GM12875 (cell line): Measurements from ENCODE around the gene LDLRAD3.
A peak's percentile ranks its signal among the peaks of the same experiment; 100 is the strongest.
"Not testable (repeated sequence)": the region's sequence is repeated elsewhere in the genome, so short reads cannot be mapped to it uniquely, and the experiment has no call there.

ENCODE experiments used
- H3K4me3 ChIP-seq: one replicate; pipeline ENCODE4 v1.5.1; 2011; ENCODE audit warnings: low read depth, low read length, control low read depth
- CTCF ChIP-seq: IDR thresholded peaks from 2 replicates; pipeline ENCODE4 v1.5.1; 2011; ENCODE audit warnings: low read depth, mild to moderate bottlenecking, control low read depth, inconsistent platforms, low read length, moderate library complexity, borderline replicate concordance; ENCODE audit not compliant: insufficient read depth

The LDLRAD3 gene

GRCh38 chr11:35943713-35944502, at the start of gene LDLRAD3:
Gene LDLRAD3, plus strand, starts transcription at chr11:35944062. Its CDS starts 37 bp downstream, at chr11:35944099.
- no peak for TF ChIP-seq CTCF
- peak within 1 kb of the TSS; percentile 44 for H3K4me3 ChIP-seq

GRCh38 chr11:35897019-35897418, 46.8 kb upstream of the LDLRAD3 start:
- TF ChIP-seq CTCF = no peak
- no peak overlapping the region for H3K4me3 ChIP-seq

GRCh38 chr11:35902961-35903360, 40.9 kb upstream of the LDLRAD3 start:
- no peak overlapping the region for H3K4me3 ChIP-seq
- TF ChIP-seq CTCF = no peak

- TF ChIP-seq CTCF = no peak
- no peak overlapping the region for H3K4me3 ChIP-seq
Observed at GRCh38 chr11:35905646-35906276, 38.1 kb upstream of the LDLRAD3 start.

- TF ChIP-seq CTCF = no peak
- no peak overlapping the region for H3K4me3 ChIP-seq
Observed at GRCh38 chr11:35906277-35906661, 37.6 kb upstream of the LDLRAD3 start.

GRCh38 chr11:35906681-35907080, 37.2 kb upstream of the LDLRAD3 start:
- no peak overlapping the region for H3K4me3 ChIP-seq
- TF ChIP-seq CTCF = no peak

GRCh38 chr11:35907648-35908431, 36.0 kb upstream of the LDLRAD3 start:
- no peak for TF ChIP-seq CTCF

GRCh38 chr11:35908432-35908771, 35.5 kb upstream of the LDLRAD3 start:
- not testable (repeated sequence) for H3K4me3 ChIP-seq

More at GRCh38 chr11:35907648-35908431, 36.0 kb upstream of the LDLRAD3 start:
- H3K4me3 ChIP-seq = no peak overlapping the region
